HCT116 (cell line): ENCODE measurements around the gene CALML3. TPM values are rescaled to one million over a fixed set of nuclear protein-coding genes. Genes with fewer than 3 reads are reported as not detected.

ENCODE experiments used
- ATAC-seq: fragments of 200-7000 bp; cut with Tn5 transposase; 2 replicates; pipeline ENCODE4 v1.9.1; 2020; ENCODE audit warnings: mild to moderate bottlenecking, moderate library complexity
- BruUV-seq: library from RNA; stranded (reverse); fragments of 400-500 nt; replicated peaks from 2 replicates; lab custom pipeline; 2021; lab: Mats Ljungman, UMichigan
- CTCF ChIA-PET: fragments of 300-600 bp; sonication (Branson Sonifier 250); formaldehyde crosslinking; loops from one replicate; lab custom pipeline; 2021; ENCODE audit warnings: antibody characterized with exemption; lab: Charles Lee
- POLR2A ChIA-PET: fragments of 300-600, 350-600 bp; sonication (Branson Sonifier 250); formaldehyde crosslinking; loops from one replicate; lab custom pipeline; 2021; ENCODE audit warnings: antibody characterized with exemption; lab: Charles Lee
- RAD21 ChIA-PET, 2 experiments: fragments of 300-600 bp; sonication (Branson Sonifier 250); formaldehyde crosslinking; loops; one replicate each; lab custom pipeline; 2023; ENCODE audit warnings: low total read pairs in 2 of 2; ENCODE audit not compliant: uncharacterized antibody in 2 of 2, unreplicated experiment in 2 of 2, low non-redundant PET in 1 of 2; lab: Charles Lee
- DNase-seq: peaks from one replicate; pipeline ENCODE4 v3.0.0-alpha.2; 2010; ENCODE audit warnings: low read depth, low spot score
- H2AFZ ChIP-seq: fragments of 200-600 bp; shearing (Covaris generic), sonication (generic); 2 replicates; pipeline ENCODE4 v1.6.1; 2017; ENCODE audit warnings: low read depth, mixed run types, mixed read lengths, antibody characterized with exemption, low read length; ENCODE audit not compliant: poor library complexity, severe bottlenecking
- H3K27ac ChIP-seq: 2 replicates; pipeline ENCODE4 v1.5.1; 2012; ENCODE audit warnings: low read depth, low read length
- H3K27me3 ChIP-seq: fragments of 200-600 bp; sonication (generic); 2 replicates; pipeline ENCODE4 v1.6.1; 2016; ENCODE audit warnings: mixed run types, low read length, mixed read lengths; ENCODE audit not compliant: insufficient read depth
- H3K36me3 ChIP-seq, 2 experiments: fragments of 200-500 bp in 1 of 2; fragments of 200-600 bp in 1 of 2; sonication (Bioruptor generic) in 1 of 2; sonication (generic) in 1 of 2; 2 replicates each; pipeline versions ENCODE4 v1.5.1 to v1.6.1; 2014 to 2016; ENCODE audit warnings: low read length in 2 of 2, inconsistent platforms in 1 of 2, mixed read lengths in 1 of 2, mixed run types in 1 of 2; ENCODE audit not compliant: insufficient read depth in 2 of 2, control insufficient read depth in 1 of 2
- H3K4me1 ChIP-seq, 2 experiments: fragments of 200-600 bp in 1 of 2; sonication (generic) in 1 of 2; 2 replicates each; pipeline versions ENCODE4 v1.5.1 to v1.6.1; 2012 to 2017; ENCODE audit warnings: low read length in 2 of 2, inconsistent platforms in 1 of 2, mild to moderate bottlenecking in 1 of 2, mixed read lengths in 1 of 2, mixed run types in 1 of 2, moderate library complexity in 1 of 2; ENCODE audit not compliant: insufficient read depth in 2 of 2, control insufficient read depth in 1 of 2
- H3K4me2 ChIP-seq: fragments of 200-600 bp; sonication (generic); 2 replicates; pipeline ENCODE4 v1.6.1; 2017; ENCODE audit warnings: mixed run types, low read length, mixed read lengths
- H3K4me3 ChIP-seq, 2 experiments: fragments of 200-600 bp in 1 of 2; sonication (generic) in 1 of 2; replicated peaks in 1 of 2; 2 replicates each; pipeline ENCODE4 v1.5.1; 2011 to 2016; ENCODE audit warnings: low read length in 2 of 2, control low read depth in 1 of 2, low read depth in 1 of 2, mild to moderate bottlenecking in 1 of 2, mixed read lengths in 1 of 2, mixed run types in 1 of 2
- H3K79me2 ChIP-seq: fragments of 200-600 bp; sonication (generic); 2 replicates; pipeline ENCODE4 v1.6.1; 2017; ENCODE audit warnings: mild to moderate bottlenecking, mixed run types, low read length, moderate library complexity, mixed read lengths; ENCODE audit not compliant: insufficient read depth
- H3K9ac ChIP-seq: fragments of 200-600 bp; sonication (generic); 2 replicates; pipeline ENCODE4 v1.6.1; 2016; ENCODE audit warnings: low read length, mixed read lengths
- H3K9me2 ChIP-seq: fragments of 200-600 bp; sonication (generic), shearing (Covaris generic); 2 replicates; pipeline ENCODE4 v1.6.1; 2017; ENCODE audit warnings: mixed run types, mild to moderate bottlenecking, moderate library complexity; ENCODE audit not compliant: insufficient read depth
- H3K9me3 ChIP-seq, 2 experiments: fragments of 200-500 bp in 1 of 2; fragments of 200-600 bp in 1 of 2; sonication (Bioruptor generic) in 1 of 2; sonication (generic) in 1 of 2; 2 replicates each; pipeline ENCODE4 v1.6.1; 2014 to 2017; ENCODE audit warnings: low read length in 2 of 2, mixed read lengths in 2 of 2, inconsistent platforms in 1 of 2, low read depth in 1 of 2, mild to moderate bottlenecking in 1 of 2, mixed run types in 1 of 2, moderate library complexity in 1 of 2; ENCODE audit not compliant: control insufficient read depth in 1 of 2, insufficient read depth in 1 of 2
- H4K20me1 ChIP-seq: fragments of 200-600 bp; sonication (generic), shearing (Covaris generic); 2 replicates; pipeline ENCODE4 v1.6.1; 2017; ENCODE audit warnings: mixed run types, mild to moderate bottlenecking, moderate library complexity; ENCODE audit not compliant: insufficient read depth
- CBX3 ChIP-seq: IDR thresholded peaks from 2 replicates; pipeline ENCODE4 v1.6.1; 2012; ENCODE audit warnings: low read depth
- CTCF ChIP-seq, 3 experiments: fragments of 200-600 bp in 1 of 3; sonication (generic) in 1 of 3; IDR thresholded peaks in 2 of 3; conservative IDR thresholded peaks in 1 of 3; 2 replicates each; pipeline ENCODE4 v1.5.1; 2012 to 2017; ENCODE audit warnings: low read depth in 2 of 3, low read length in 2 of 3, antibody characterized with exemption in 1 of 3, borderline replicate concordance in 1 of 3, control low read depth in 1 of 3, mild to moderate bottlenecking in 1 of 3, mixed read lengths in 1 of 3, mixed run types in 1 of 3, moderate library complexity in 1 of 3; ENCODE audit not compliant: insufficient read depth in 1 of 3
- ELF1 ChIP-seq: IDR thresholded peaks from 2 replicates; pipeline ENCODE4 v1.6.1; 2012; ENCODE audit warnings: low read depth, borderline replicate concordance
- EZH2 ChIP-seq: fragments of 200-600 bp; sonication (generic); IDR thresholded peaks from 2 replicates; pipeline ENCODE4 v1.6.1; 2017; ENCODE audit warnings: antibody characterized with exemption, mixed run types
- JUND ChIP-seq: IDR thresholded peaks from 2 replicates; pipeline ENCODE4 v1.6.1; 2012
- MAX ChIP-seq: IDR thresholded peaks from 2 replicates; pipeline ENCODE4 v1.6.1; 2012
- POLR2AphosphoS5 ChIP-seq: IDR thresholded peaks from 2 replicates; pipeline ENCODE4 v1.6.1; 2011; ENCODE audit warnings: mild to moderate bottlenecking, low read depth, low read length, moderate library complexity
- REST ChIP-seq: IDR thresholded peaks from 2 replicates; pipeline ENCODE4 v1.6.1; 2012; ENCODE audit warnings: low read depth
- YY1 ChIP-seq: IDR thresholded peaks from 2 replicates; pipeline ENCODE4 v1.6.1; 2011; ENCODE audit warnings: low read length, low read depth, moderate library complexity, mild to moderate bottlenecking; ENCODE audit not compliant: insufficient replicate concordance; ENCODE audit errors: extremely low read depth
- ZBTB33 ChIP-seq: IDR thresholded peaks from 2 replicates; pipeline ENCODE4 v1.6.1; 2011; ENCODE audit warnings: mild to moderate bottlenecking, low read length, moderate library complexity; ENCODE audit not compliant: insufficient replicate concordance; ENCODE audit errors: extremely low read depth
- ZFX ChIP-seq: fragments of 450-650 bp; IDR thresholded peaks from 2 replicates; pipeline ENCODE4 v1.6.1; 2017
- ZNF274 ChIP-seq: fragments of 200-500 bp; sonication (Bioruptor generic); IDR thresholded peaks from 2 replicates; pipeline ENCODE4 v1.6.1; 2014; ENCODE audit warnings: mild to moderate bottlenecking, low read depth, low read length, inconsistent platforms
- intact Hi-C: fragments of 100-400 bp; cut with micrococcal nuclease; formaldehyde crosslinking; loops from 2 replicates; pipeline ENCODE4 v1.10.0; 2022
- total RNA-seq: library from RNA; stranded (reverse); gene quantifications from one replicate; pipeline ENCODE4 v1.2.1, GENCODE V29; 2021; ENCODE audit not compliant: unreplicated experiment

CALML3 gene
- total RNA-seq, 1 experiment from 2014 or later = not detected

DNA sequence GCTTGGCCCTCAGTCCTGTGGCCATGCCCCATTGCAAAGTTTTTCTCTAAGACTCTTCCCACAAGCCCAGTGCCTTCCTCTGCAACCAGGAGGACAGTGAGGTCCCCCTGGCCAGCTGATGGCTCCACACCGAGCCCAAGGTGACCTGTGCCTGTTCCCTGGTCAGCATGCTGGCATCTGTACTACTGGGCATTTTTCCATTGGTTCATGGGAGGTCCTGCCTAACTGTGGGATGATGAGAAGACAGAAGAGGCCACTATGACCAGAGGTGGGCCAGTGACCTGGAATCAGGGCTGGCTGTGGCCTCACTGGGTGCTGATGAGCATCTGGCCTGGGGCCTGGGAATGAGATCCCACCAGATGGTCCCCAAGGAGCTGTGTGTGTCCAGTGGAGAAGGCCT, 20.2 kb downstream of the CALML3 start:
- H3K9ac ChIP-seq = no peak overlapping the region
- peaks cover 5 to 6% of the 10 kb centered on the region in 2 experiments; a peak in 2 of 4 replicates for H3K9me3 ChIP-seq
- no peak overlapping the region for H3K4me2 ChIP-seq
- CTCF ChIA-PET = no interaction called here
- RAD21 ChIA-PET = no interaction called here
- POLR2A ChIA-PET = no interaction called here
- intact Hi-C loops = loop anchor here (5.0 kb wide), 1 partner anchor 98 kb away; no protein-coding TSS in a partner anchor
- H3K4me3 ChIP-seq = no peak overlapping the region
- no peak overlapping the region for H3K27ac ChIP-seq
- H3K79me2 ChIP-seq = no peaks in the 10 kb centered on the region
- DNase-seq (no peak), ATAC-seq (no peak)
- no peak overlapping the region for H2AFZ ChIP-seq
- BruUV-seq = no TSS peak
- H4K20me1 ChIP-seq = no peaks in the 10 kb centered on the region
- H3K4me1 ChIP-seq = peaks cover 41 to 49% of the 10 kb centered on the region in 2 experiments
- TF ChIP-seq ZBTB33 = no peak
- TF ChIP-seq CTCF (IDR thresholded peaks at IDR 0.05 in 2 of 3, conservative IDR thresholded peaks at IDR 0.05 in 1 of 3; ENCODE audit: borderline replicate concordance in 1 of 3, insufficient read depth in 1 of 3, low read depth in 2 of 3, low read length in 2 of 3) = no peak
- H3K36me3 ChIP-seq = no peaks in the 10 kb centered on the region
- no peaks in the 10 kb centered on the region for H3K9me2 ChIP-seq
- H3K27me3 ChIP-seq = no peaks in the 10 kb centered on the region

- Histone ChIP-seq H3K27ac (peak overlapping the region; percentile 67; the same call in 1 of the 2 replicates), H3K27me3 (no peaks in the 10 kb centered on the region), H3K4me2 (no peak overlapping the region; the same call in 1 of the 2 replicates), H2AFZ (no peak overlapping the region), H3K9me3 (peaks cover 5 to 6% of the 10 kb centered on the region in 2 experiments; a peak in 2 of 4 replicates), H3K4me3 (no peak overlapping the region), H3K79me2 (no peaks in the 10 kb centered on the region), H3K4me1 (peaks cover 41 to 53% of the 10 kb centered on the region in 2 experiments), H3K9ac (no peak overlapping the region), H3K36me3 (no peaks in the 10 kb centered on the region), H4K20me1 (no peaks in the 10 kb centered on the region), H3K9me2 (no peaks in the 10 kb centered on the region)
- BruUV-seq = no TSS peak
- POLR2A ChIA-PET = no interaction called here
- intact Hi-C loops = loop anchor here (5.0 kb wide), 1 partner anchor 98 kb away; no protein-coding TSS in a partner anchor
- CTCF ChIA-PET = no interaction called here
- RAD21 ChIA-PET = no interaction called here
- ATAC-seq (no peak), DNase-seq (no peak)
- TF ChIP-seq ZFX (no peak), CBX3 (no peak), YY1 (no peak), ZNF274 (no peak), MAX (no peak), EZH2 (no peak), REST (no peak), POLR2AphosphoS5 (no peak), ELF1 (no peak), JUND (no peak)
Observed at GRCh38 chr10:5545426-5545777, 20.6 kb downstream of the CALML3 start.
